Retinal pigment epithelial cell (primary cell): ENCODE results near the gene HMGA1.
"Not testable (repeated sequence)": the region's sequence is repeated elsewhere in the genome, so short reads cannot be mapped to it uniquely, and the experiment has no call there.

Source experiments
- DNase-seq: peaks from one replicate; pipeline ENCODE4 v3.0.0-alpha.2; 2010; ENCODE audit warnings: low read depth
- H3K4me3 ChIP-seq: 2 replicates; pipeline ENCODE4 v1.5.1; 2011; ENCODE audit warnings: mild to moderate bottlenecking, low read length, control low read depth, moderate library complexity
- CTCF ChIP-seq: conservative IDR thresholded peaks from 2 replicates; pipeline ENCODE4 v1.5.1; 2011; ENCODE audit warnings: low read depth, low read length, control low read depth, inconsistent platforms

HMGA1 gene

GRCh38 chr6:34246249-34246562 lies 9.5 kb downstream of the HMGA1 start:
- TF ChIP-seq CTCF = no peak
- no peak overlapping the region for H3K4me3 ChIP-seq
- DNase-seq = no peak

DNA sequence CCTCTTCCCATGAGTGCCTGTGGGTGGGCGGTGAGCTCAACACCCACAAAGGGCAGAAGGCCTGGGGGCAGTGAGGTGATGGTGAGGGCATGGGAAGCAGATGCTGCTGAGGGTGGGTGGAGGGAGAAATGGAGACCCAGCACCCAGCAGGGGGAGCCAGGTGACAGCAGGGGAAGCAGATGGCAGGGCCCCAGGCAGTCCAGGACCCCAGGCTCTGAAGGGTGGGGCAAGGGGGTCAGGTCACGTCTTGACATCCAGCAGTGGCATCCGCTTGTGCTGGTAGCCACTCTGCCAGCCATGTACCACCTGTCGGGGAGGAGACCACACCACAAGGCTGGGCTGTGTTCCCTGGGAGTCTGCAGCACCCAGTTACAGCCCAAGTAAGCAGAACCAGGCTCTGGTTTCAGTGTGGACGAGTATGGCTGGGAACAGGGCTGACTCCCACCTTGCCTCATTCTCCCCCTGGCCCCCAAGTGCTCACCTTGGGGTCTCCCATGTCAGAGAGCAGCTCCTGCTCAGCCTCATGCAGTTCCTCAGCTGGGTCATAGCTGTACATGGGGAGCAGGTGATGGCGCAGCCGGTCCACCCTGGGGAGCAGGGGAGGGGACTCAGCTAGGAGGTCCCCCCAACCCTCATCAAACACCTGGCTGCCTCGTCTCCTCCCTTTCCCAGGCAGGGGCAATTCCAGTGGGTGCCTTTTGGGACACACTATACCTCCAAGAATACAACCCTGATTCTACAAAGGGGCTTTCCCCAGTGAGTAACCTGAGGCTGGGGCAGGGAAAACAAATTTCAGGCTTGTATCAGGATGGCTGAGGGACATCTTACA lies 10.1 kb downstream of the HMGA1 start:
- TF ChIP-seq CTCF = peak; percentile 73
- DNase-seq = no peak
- H3K4me3 ChIP-seq = no peak overlapping the region

DNA sequence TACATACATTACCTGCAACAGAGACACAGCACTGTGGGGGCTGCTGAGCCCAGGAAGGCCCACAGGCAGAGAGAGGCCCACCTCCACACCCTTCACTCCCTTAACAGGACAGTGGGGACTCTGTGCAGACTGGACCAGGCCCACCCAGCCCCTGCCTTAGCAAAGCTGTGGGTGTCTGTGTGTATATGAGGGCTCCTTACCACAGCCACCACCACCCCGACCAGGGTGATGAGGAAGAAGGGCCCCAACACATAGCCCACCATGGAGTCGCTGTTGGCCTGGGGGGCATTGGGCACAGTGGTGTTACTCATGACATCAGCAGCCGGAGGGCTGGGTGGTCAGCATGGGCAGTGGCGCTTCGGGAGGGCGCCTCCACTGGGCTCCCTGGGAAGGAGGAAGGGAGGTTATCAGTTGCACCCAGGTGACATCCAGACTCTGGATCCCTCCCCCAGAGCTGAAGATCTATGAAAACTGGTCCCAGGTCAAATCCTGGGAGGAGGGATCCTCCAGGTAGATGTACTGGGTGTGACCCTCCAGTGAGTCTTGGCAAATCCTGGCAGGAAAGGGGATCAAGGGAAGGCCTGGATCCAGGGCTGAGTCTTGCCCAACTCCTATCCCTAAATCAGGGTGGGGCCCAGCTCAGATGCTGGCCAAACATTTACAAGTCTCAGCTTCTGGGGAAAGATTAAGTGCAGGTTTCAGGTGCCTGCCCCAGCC lies 11.0 kb downstream of the HMGA1 start:
- no peak for TF ChIP-seq CTCF
- H3K4me3 ChIP-seq = peak overlapping the region; percentile 81

DNA sequence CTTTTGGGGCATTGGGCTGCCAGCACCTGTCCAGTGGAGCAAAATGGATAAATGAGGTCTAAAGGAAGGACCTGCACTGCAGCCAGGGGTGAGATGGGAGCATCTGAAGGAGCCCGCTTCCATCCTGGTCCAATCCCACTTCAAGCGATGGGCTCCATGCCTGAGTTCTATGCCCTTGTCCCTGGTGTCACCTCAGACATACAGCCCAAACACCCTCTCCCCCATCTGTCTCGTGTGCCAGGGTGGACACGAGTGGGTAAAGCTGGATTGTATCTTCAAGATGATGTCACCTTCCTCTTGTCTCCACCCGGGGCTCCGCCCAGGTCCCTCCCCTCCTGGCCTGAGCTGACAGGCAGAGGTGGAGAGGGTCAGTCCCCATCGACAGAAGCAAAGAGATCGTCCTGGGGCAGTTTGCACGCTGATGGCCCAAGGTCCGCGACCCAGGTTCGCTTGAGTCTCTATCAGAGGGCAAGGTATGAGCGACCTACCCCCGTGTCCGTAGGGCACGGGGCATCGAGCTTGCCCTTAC lies 11.6 kb downstream of the HMGA1 start:
- H3K4me3 ChIP-seq = peak overlapping the region; percentile 81
- TF ChIP-seq CTCF = no peak
- no peak for DNase-seq

More for the DNA sequence above, 11.0 kb downstream of the HMGA1 start:
- no peak for DNase-seq

- peak within 1 kb of the TSS; percentile 81 for H3K4me3 ChIP-seq
- DNase-seq = peak; percentile 75
- TF ChIP-seq CTCF = peak; percentile 73
Observed at GRCh38 chr6:34248727-34249468, 12.2 kb downstream of the HMGA1 start, which contains the start of gene SMIM29. Gene SMIM29 (minus strand): TSS chr6:34249006. CDS start chr6:34247791, 1,215 bp downstream.

DNA sequence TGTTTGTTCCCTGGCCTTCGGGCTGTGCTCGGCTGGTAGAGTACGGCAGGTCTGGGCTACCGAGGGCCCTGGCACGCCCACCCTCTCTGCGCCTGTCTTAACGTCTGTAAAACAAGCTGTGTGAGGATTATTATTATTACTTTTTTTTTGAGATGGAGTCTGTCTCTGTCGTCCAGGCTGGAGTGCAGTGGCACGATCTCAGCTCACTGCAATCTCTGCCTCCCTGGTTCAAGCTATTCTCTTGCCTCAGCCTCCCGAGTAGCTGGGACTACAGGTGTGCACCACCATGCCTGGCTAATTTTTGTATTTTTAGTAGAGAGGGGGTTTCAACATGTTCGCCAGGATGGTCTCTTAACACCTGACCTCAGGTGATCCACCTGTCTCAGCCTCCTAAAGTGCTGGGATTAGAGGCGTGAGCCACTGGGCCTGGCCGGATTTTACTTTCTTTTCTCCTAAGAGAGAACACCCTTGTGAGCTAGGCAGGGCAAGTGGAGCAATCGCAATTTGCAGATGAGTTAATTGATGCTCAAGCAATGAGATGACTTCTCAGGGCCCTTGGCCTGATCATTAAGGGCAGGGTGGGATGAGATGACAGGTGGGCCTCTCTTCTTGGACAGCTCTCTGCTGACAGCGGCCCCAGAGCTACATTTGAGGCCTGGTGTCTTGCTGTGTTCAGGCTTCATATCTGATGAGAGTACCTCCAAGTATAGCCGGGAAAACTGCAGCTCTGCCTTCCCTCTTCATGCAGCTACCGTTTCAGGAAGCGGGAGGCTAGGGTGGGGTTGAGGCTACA lies 13.0 kb downstream of the HMGA1 start:
- no peak for TF ChIP-seq CTCF
- DNase-seq = no peak

DNA sequence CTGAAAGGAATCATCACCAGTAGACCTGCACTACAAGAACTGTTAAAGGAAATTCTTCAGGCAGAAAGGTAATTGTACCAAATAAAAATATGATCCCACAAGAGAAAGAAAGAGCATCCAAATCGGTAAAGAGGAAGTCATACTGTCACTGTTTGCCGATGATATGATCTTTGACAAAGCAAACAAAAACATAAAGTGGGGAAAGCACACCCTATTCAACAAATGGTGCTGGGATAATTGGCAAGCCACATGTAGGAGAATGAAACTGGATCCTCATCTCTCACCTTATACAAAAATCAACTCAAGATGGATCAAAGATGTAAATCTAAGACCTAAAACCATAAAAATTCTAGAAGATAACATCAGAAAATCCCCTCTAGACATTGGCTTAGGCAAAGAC lies 15.7 kb downstream of the HMGA1 start:
- DNase-seq = not testable (repeated sequence)

More for the DNA sequence above, 13.0 kb downstream of the HMGA1 start:
- H3K4me3 ChIP-seq = peak overlapping the region; percentile 73

More for the DNA sequence above, 15.7 kb downstream of the HMGA1 start:
- H3K4me3 ChIP-seq = not testable (repeated sequence)
